Tibial nerve (tissue), 4 donors: ENCODE measurements around the gene CD300A. TPM values are rescaled to one million over a fixed set of nuclear protein-coding genes. Genes with fewer than 3 reads are reported as not detected.

Experiments used
- DNase-seq, 2 donors: peaks; one replicate each; pipeline ENCODE4 v3.0.0-alpha.2; 2019; ENCODE audit warnings: low spot score in 2 of 2
- H3K27ac ChIP-seq, 4 donors: fragments of 200-600 bp; sonication (generic) in 3 of 4; one replicate each; pipeline ENCODE4 v1.5.1; 2017 to 2019; ENCODE audit warnings: mild to moderate bottlenecking in 1 of 4
- H3K27me3 ChIP-seq, 2 donors: fragments of 200-600 bp; sonication (generic) in 1 of 2; one replicate each; pipeline versions ENCODE4 v1.5.1 to v1.6.0; 2017 to 2019
- H3K36me3 ChIP-seq, 3 donors: fragments of 200-600 bp; sonication (generic); one replicate each; pipeline ENCODE4 v1.5.1; 2018 to 2019
- H3K4me1 ChIP-seq, 4 donors: fragments of 200-600 bp; sonication (generic) in 3 of 4; one replicate each; pipeline ENCODE4 v1.5.1; 2017 to 2019
- H3K4me3 ChIP-seq, 4 donors: fragments of 200-600 bp; sonication (generic) in 3 of 4; one replicate each; pipeline ENCODE4 v1.5.1; 2017 to 2019; ENCODE audit warnings: mild to moderate bottlenecking in 1 of 4, moderate library complexity in 1 of 4
- H3K9me3 ChIP-seq, 4 donors: fragments of 200-600 bp; sonication (generic) in 3 of 4; one replicate each; pipeline ENCODE4 v1.5.1; 2017 to 2019
- EP300 ChIP-seq, 2 donors: sonication (generic); formaldehyde crosslinking; IDR thresholded peaks; one replicate each; pipeline ENCODE4 v1.6.1; 2017; ENCODE audit warnings: antibody characterized with exemption in 2 of 2, mild to moderate bottlenecking in 1 of 2
- POLR2A ChIP-seq, 2 donors: fragments of 450-650 bp; IDR thresholded peaks; one replicate each; pipeline ENCODE4 v1.6.1; 2017; ENCODE audit warnings: antibody characterized with exemption in 2 of 2, mild to moderate bottlenecking in 2 of 2, moderate library complexity in 2 of 2
- WGBS, 2 donors: methylation state at CpG; one replicate each; pipeline ENCODE4 v1.1.5; 2018; 5-methylcytosine and 5-hydroxymethylcytosine counted together
- total RNA-seq, 4 donors: library from RNA; depleted of rRNA; stranded (reverse); fragments of >200 nt; gene quantifications; one replicate each; pipeline ENCODE4 v1.1.0, GENCODE V29; 2016
- TF ChIP-seq, protein P1 (sequence below), 5 experiments: fragments of 200-600 bp in 3 of 5; fragments of 450-650 bp in 2 of 5; sonication (generic) in 3 of 5; IDR thresholded peaks; one replicate each; pipeline ENCODE4 v1.5.1; 2016 to 2019; ENCODE audit warnings: antibody characterized with exemption in 5 of 5, mild to moderate bottlenecking in 3 of 5, moderate library complexity in 2 of 5

CD300A gene
- total RNA-seq, 4 donors from 2014 or later: 6.8 to 12.6 (median 9.8) TPM

GRCh38 chr17:74520790-74521480, 54.5 kb downstream of the CD300A start:
- H3K36me3 ChIP-seq: no peaks in the 10 kb centered on the region
- WGBS, 2 donors: 85 to 86% methylated on average over 21 of the region's 21 CpGs
- no peaks in the 10 kb centered on the region for H3K4me1 ChIP-seq
- H3K4me3 ChIP-seq: peak overlapping the region in 1 of 4 donors; percentile 9
- peak overlapping the region in 3 of 4 donors; percentile 50 to 79 (median 72) for H3K27ac ChIP-seq
- DNase-seq: peak in 1 of 2 donors; percentile 27
- peaks cover 0 to 27% (median 0%) of the 10 kb centered on the region in 4 donors for H3K9me3 ChIP-seq
- H3K27me3 ChIP-seq: no peaks in the 10 kb centered on the region
- TF ChIP-seq POLR2A (IDR thresholded peaks at IDR 0.05) (no peak), EP300 (IDR thresholded peaks at IDR 0.05) (peak; percentile 66 to 70)
- TF ChIP-seq, protein P1, sequence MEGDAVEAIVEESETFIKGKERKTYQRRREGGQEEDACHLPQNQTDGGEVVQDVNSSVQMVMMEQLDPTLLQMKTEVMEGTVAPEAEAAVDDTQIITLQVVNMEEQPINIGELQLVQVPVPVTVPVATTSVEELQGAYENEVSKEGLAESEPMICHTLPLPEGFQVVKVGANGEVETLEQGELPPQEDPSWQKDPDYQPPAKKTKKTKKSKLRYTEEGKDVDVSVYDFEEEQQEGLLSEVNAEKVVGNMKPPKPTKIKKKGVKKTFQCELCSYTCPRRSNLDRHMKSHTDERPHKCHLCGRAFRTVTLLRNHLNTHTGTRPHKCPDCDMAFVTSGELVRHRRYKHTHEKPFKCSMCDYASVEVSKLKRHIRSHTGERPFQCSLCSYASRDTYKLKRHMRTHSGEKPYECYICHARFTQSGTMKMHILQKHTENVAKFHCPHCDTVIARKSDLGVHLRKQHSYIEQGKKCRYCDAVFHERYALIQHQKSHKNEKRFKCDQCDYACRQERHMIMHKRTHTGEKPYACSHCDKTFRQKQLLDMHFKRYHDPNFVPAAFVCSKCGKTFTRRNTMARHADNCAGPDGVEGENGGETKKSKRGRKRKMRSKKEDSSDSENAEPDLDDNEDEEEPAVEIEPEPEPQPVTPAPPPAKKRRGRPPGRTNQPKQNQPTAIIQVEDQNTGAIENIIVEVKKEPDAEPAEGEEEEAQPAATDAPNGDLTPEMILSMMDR (IDR thresholded peaks at IDR 0.05): no peak

- peak overlapping the region in 1 of 4 donors; percentile 9 for H3K4me3 ChIP-seq
- H3K27ac ChIP-seq: peak overlapping the region in 3 of 4 donors; percentile 50 to 79 (median 72)
- WGBS, 2 donors: 80 to 89% methylated on average over 9 of the region's 9 CpGs
- peaks cover 0 to 27% (median 0%) of the 10 kb centered on the region in 4 donors for H3K9me3 ChIP-seq
- no peak for DNase-seq
- no peaks in the 10 kb centered on the region for H3K36me3 ChIP-seq
- TF ChIP-seq, protein P1 (IDR thresholded peaks at IDR 0.05): no peak
- TF ChIP-seq EP300 (IDR thresholded peaks at IDR 0.05): peak in 1 of 2 donors; percentile 44
- H3K27me3 ChIP-seq: no peaks in the 10 kb centered on the region
- no peaks in the 10 kb centered on the region for H3K4me1 ChIP-seq
Observed at GRCh38 chr17:74521701-74522201, 55.3 kb downstream of the CD300A start.

- Histone ChIP-seq H3K27me3 (no peaks in the 10 kb centered on the region), H3K9me3 (peaks cover 0 to 27% (median 0%) of the 10 kb centered on the region in 4 donors), H3K4me3 (no peak overlapping the region), H3K4me1 (no peaks in the 10 kb centered on the region), H3K27ac (peak overlapping the region in 1 of 4 donors; percentile 79), H3K36me3 (no peaks in the 10 kb centered on the region)
- 81 to 87% methylated on average over 9 to 10 of the region's 10 CpGs for WGBS, 2 donors
- no peak for TF ChIP-seq POLR2A (IDR thresholded peaks at IDR 0.05)
- no peak for TF ChIP-seq EP300 (IDR thresholded peaks at IDR 0.05)
- TF ChIP-seq, protein P1 (IDR thresholded peaks at IDR 0.05): no peak
- DNase-seq: no peak
Observed at GRCh38 chr17:74522381-74523105, 56.1 kb downstream of the CD300A start.

DNA sequence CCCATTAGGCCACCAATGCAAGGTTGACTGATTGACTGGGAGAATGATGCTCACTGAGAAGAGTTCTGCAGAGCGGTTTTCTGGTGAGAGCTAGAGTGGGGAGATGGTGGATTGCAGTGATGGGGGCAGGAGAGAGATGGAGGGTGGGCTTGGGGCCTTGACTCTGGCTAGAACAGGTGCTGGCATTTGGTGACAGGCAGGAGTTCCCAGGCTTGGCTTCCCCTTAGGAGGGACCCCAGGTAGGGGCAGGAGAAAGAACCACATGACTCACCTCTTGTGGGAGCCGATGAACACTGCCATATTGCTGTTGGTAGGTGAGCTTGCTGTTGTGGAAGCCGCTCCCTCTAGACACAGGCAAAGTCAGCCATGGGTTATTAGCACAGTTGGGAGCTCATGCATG, 56.9 kb downstream of the CD300A start:
- TF ChIP-seq, protein P1 (IDR thresholded peaks at IDR 0.05): no peak
- TF ChIP-seq EP300 (IDR thresholded peaks at IDR 0.05) (no peak), POLR2A (IDR thresholded peaks at IDR 0.05) (no peak)
- no peak overlapping the region for H3K27ac ChIP-seq
- no peaks in the 10 kb centered on the region for H3K27me3 ChIP-seq
- 84 to 92% methylated on average over 3 of the region's 3 CpGs for WGBS, 2 donors
- no peak overlapping the region for H3K4me3 ChIP-seq
- H3K36me3 ChIP-seq: no peaks in the 10 kb centered on the region
- H3K4me1 ChIP-seq: no peaks in the 10 kb centered on the region
- peaks cover 0 to 22% (median 0%) of the 10 kb centered on the region in 4 donors for H3K9me3 ChIP-seq
- DNase-seq: no peak
